ENCODE data around the gene SETD5.

The SETD5 gene

DNA sequence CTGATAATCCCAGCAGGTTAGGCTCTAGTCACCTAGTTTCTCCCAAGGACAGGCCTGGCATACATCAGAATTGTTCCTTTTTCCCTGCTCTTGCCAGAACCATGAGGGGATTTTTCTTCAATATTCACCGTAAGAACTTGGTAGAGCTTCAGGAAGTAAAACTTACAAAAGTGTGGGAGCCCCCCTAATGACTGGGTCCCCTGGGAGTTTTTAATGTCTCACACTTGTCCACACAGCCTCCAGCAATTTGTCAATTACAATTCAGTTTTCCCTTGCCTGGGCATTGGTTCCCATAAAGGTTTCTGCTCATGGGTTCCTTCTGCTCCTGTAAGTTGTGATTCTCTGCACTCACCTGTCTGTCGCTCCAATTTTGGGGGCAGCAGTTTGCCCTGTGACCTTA lies 127.7 kb downstream of the SETD5 start:
- DNase-seq: no peak
